ENCODE measurements around the gene RHBDL2.
"Not testable (repeated sequence)": the region's sequence is repeated elsewhere in the genome, so short reads cannot be mapped to it uniquely, and the experiment has no call there.

The RHBDL2 gene

DNA sequence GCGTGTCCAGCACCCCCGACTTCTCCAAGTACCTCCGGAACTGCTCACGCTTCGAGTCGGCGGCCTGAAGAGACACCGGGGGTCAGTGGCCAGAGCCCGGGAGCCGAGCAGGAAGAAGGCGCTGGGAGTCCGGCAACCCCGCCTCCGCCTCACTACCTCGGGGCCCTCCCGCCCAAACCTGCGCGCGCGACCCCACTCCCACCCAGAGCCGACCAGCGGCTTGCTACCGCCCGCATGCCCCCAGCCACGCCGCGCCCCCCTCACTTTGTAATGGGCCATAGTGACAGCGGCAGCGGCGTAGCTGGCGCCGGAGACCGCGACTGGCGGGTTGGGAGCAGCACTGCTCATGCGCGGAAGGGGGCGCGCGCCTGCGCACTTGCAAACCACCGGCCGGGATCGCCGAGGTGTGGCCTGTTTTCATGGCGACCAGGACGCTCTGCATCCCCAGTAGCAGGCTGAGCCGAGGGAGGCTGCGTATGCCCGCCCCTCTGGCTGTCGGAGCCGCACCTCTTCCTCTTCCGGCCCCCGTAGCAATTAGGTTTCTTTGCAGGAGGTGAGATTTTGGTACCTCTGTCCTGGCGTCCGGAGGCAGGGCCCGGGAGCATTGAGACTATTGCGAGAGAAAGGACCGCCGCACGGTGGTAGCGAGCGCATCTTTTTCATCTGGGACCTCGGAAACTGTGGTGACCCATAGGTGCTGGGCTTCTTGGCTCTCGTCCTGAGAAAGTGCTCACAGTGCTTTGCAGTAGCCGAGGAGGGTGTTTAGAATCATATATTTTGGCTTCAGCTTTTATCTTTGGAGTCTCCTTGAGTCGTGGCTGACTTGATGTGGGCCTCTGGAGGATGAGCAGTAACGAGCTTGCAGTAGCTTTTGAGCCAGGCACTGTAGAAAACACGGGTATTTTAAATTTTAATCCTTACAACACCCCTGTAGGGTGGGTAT lies 68.3 kb downstream of the RHBDL2 start, which contains the start of gene MYCBP:
MYCBP (minus strand) TSS at position 322 of the 943 bp plus-strand sequence; CDS start at position 279, 43 bp downstream.
- peak; percentile 97 for DNase-seq

DNA sequence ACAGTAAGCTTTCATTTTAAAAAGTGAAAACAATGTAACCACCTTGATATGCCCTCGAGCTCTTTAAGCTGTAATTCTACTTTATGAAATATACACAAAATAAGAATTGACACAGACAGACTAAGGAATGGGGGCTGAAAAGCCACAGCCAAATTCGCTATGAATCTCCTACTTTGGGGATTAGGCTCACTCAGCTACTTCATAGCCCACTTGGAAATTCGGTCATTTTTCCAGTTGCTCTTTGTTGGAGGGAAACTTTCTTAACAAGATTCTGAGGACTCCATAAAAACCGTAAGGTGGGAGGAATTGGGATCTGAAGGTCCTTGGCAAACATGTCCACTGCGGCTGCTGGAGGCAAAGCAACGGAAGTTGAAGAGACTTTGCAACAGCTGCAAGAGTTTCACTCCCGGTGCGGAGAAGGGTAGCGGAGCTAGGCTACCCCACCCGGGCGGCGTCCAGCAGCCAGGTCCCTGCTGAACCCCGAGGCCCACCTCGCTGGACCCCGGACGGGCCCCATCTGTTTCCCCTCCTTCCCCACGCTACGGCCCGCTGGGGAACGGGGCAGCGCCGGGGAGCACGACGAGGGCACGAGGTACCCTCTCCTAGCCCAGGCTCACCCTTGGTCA lies 69.1 kb downstream of the RHBDL2 start:
- DNase-seq: peak; percentile 3

DNA sequence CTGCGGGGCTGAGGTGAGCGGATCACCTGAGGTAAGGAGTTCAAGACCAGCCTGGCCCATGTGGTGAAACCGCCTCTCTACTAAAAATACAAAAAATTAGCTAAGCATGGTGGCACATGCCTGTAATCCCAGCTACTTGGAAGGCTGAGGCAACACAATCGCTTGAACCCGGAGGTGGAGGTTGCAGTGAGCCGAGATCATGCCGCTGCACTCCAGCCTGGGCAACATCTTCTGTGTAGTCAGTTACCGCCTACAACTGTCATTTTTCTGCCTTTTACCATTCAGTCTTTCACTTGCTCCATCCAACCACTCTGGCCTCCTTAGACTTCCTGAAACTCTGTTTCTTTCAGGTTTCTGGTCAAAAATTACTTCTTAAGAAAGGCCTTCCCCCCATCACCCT lies 70.6 kb downstream of the RHBDL2 start:
- DNase-seq: no peak

DNA sequence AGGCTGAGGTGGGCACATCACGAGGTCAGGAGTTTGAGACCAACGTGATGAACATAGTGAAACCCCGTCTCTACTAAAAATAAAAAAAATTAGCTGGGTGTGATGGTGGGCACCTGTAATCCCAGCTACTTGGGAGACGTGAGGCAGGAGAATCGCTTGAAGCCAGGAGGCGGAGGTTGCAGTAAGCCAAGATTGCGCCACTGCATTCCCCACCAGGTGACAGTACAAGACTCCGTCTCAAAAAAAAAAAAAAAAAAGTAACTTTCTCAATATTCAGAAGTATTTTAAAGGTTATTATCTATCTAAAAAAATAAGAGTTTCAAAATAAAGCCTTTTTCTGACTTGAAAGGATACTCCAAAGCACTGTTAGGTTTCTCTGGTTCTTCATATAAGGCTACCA lies 74.4 kb downstream of the RHBDL2 start:
- DNase-seq: no peak

GRCh38 chr1:38865112-38865715 lies 76.4 kb downstream of the RHBDL2 start:
- DNase-seq: no peak

DNA sequence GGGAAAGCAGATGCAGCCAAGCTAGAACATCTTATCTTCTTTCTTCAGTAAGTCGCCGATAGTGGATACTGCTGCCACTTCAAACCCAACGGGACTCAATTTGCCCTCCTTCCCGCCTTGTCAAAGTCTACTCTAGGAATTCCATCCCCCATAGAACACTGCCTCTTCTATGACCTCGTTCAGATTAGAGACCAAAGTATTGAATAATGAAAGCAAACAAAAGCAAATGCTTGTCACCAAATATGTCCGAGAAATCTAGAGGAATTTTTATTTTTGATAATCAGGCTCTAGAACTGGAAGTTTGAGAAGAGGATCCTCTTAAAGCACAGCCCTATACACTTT lies 81.2 kb downstream of the RHBDL2 start:
- no peak for DNase-seq

DNA sequence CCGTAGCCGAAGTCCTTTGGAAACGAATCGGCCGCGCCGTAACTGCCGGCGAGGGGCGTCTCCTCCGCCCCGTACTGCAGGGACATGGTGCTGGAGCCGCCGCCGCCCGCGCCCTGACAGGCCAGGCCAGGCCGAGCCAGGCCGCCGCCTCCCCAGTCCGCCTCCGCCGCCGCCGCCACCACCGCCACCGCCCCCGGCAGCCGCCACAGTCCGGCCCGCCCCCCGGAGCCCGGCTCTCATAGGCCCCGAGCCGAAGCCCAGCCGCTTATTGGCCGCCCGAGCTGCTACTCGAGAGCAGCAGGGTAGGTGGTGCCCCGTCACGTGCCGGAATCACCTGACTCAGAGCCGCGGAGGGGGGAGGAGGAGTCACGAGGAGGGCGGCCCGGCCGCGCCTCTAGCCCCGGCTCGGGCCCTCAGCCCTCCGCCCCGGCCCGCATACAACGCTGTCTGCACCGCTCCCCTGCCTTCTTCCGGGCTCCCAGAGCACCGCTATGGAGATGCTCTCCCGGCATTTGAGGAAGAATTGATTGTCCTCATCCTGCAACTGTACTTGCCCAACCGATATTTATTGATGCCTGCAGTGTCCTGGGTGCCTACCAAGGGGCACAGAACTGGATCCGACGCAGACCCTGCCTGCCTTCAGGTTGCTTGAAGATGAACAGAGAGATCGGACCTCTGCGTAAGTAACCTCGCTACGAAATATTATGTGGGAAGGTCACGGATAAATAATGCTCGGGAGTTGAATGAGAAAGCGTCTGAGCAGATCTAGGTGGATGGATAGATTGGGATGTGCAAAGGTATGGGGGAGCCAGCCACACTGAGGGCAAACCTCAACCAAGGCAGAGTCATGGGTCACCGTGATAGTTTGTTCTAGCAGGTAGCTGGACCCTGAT lies 81.8 kb downstream of the RHBDL2 start, which contains the start of gene RRAGC:
RRAGC (minus strand) TSS at position 212 of the 893 bp plus-strand sequence; CDS start at position 86, 126 bp downstream.
- DNase-seq: peak; percentile 96

DNA sequence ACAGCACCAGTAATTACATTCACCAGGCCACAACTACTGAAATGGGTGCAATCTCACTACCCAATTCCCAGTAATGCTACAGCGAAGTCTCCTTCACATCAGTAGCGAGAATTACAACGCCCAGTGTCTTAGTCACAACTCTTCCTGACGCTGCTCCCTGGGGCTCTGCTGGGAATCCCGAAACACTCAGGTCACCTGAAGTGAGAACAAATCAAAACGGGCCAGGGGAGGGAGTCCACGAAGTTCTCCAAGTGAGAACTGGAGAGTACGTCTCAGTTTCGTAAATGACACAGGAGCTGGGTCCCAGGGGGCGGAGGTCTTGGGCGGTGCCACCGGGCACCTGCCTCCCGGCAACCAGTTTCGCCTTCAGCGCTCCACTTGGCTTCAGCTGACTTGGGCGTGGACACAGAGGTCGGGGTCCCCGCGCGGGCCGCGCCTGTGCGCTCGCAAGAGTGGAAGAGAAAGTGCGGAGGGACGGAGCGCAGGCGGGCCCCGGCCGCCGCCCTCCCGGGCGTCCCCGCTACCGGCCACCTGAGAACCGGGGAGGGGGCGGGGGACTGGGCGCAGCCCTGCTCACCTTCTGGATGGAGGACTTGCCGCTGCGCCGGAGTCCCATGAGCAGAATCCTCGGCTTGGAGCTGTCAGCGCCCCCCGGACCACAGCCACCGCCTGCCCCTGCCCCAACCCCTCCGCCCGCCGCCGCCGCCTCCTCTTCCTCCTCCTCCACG lies 82.6 kb downstream of the RHBDL2 start:
- peak; percentile 60 for DNase-seq

GRCh38 chr1:38852780-38853179 lies 88.8 kb downstream of the RHBDL2 start:
- DNase-seq: no peak

DNA sequence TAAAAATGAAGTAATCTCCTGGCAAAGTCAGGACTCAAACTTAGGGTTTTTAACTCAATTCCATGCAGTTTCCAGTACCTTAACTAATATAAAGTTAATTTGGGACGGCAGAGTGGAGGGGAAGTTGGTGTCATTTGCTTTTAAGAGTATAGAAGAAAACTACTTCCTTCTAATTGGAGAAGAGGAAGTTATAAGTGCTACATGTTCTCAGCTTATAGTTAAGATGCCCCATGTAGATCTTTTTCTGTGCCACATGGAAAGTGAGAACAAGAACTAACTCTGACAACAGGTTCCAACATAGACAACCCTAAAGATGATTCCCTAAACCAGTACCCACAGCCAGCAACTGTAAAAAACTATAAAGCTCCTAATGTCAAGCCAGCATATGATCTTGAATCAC lies 93.6 kb downstream of the RHBDL2 start:
- DNase-seq: no peak

GRCh38 chr1:38846210-38846609 lies 95.4 kb downstream of the RHBDL2 start:
- DNase-seq: no peak

- DNase-seq: not testable (repeated sequence)
Observed at GRCh38 chr1:38845088-38845487, 96.5 kb downstream of the RHBDL2 start.

DNA sequence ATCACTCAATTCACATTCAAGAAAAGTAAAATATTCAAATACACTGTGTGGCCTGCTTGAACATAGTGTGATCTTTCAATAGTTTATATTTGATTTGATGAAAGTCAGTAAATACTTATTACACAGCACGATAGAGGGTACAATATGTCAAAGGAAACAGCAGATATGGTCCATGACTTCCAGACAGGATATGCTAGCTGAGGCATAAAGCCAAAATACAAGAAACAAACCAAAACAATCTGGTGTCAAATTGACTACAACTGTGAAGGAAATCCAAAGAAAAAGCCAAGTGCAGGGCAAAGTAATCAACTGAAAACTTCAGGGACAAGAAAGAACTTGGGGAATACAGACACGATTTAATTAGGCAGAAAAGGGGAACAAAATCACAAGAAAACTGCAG lies 101.3 kb downstream of the RHBDL2 start:
- no peak for DNase-seq

DNA sequence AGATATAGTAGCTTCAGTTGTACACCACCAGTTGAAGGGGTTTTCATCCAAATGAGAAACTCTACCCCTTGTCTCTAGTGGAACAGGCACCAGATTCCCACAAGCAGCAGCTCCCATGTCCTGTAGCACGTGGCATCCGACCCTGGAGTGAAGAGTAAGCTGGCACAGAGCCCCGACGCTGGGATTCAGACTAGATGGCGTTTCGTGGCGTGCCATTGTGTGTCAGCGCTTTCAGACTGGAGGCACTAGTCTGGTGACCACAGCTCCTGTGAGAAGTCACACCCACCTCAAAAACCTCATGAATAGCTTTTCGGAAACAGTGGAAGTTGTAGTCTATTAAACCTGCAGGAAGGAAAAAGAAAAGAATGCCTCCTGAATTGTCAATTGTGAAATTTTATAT lies 102.3 kb downstream of the RHBDL2 start:
- DNase-seq: no peak

GRCh38 chr1:38836316-38836715 lies 105.3 kb downstream of the RHBDL2 start:
- DNase-seq: not testable (repeated sequence)
